Activated T-cell treated with anti-CD3 and anti-CD28 coated beads, Interleukin-2, amount 50 U/mL, for 4 hours (primary cell): ENCODE results near the gene NSD1. TPM values are rescaled to one million over a fixed set of nuclear protein-coding genes. Genes with fewer than 3 reads are reported as not detected.
"Not testable (repeated sequence)": the region's sequence is repeated elsewhere in the genome, so short reads cannot be mapped to it uniquely, and the experiment has no call there.

Experiments used
- ATAC-seq, 2 donors: fragments of 200-7000 bp; cut with Tn5 transposase; one replicate each; pipeline ENCODE4 v1.10.0; 2021
- DNase-seq: peaks from one replicate; pipeline ENCODE4 v3.0.0-alpha.2; 2020
- H3K27me3 Mint-ChIP-seq: one replicate; pipeline ENCODE4 v1.8.0; 2021; ENCODE audit warnings: low read depth, mixed read lengths
- H3K36me3 Mint-ChIP-seq: one replicate; pipeline ENCODE4 v1.8.0; 2022; ENCODE audit warnings: mixed read lengths; ENCODE audit not compliant: insufficient read depth
- H3K4me1 Mint-ChIP-seq: one replicate; pipeline ENCODE4 v1.8.0; 2021; ENCODE audit warnings: low read depth, mixed read lengths
- H3K4me3 Mint-ChIP-seq: one replicate; pipeline ENCODE4 v1.8.0; 2021; ENCODE audit warnings: mild to moderate bottlenecking, moderate library complexity, mixed read lengths
- H3K9me3 Mint-ChIP-seq: one replicate; pipeline ENCODE4 v1.8.0; 2021; ENCODE audit warnings: mixed read lengths
- total RNA-seq, 3 donors: library from RNA; stranded (reverse); gene quantifications; one replicate each; pipeline ENCODE4 v1.2.1, GENCODE V29; 2021

The NSD1 gene
- total RNA-seq, 3 donors from 2014 or later = 59.3 to 71.6 (median 67.6) TPM

GRCh38 chr5:177131352-177132135, 2.0 kb upstream of the NSD1 start:
- Mint-ChIP-seq H3K9me3 (no peaks in the 10 kb centered on the region), H3K36me3 (peaks cover 6% of the 10 kb centered on the region), H3K4me1 (peaks cover 46% of the 10 kb centered on the region), H3K27me3 (no peaks in the 10 kb centered on the region), H3K4me3 (peak overlapping the region; percentile 67)
- ATAC-seq (no peak), DNase-seq (no peak)

GRCh38 chr5:177132136-177133095, 1.2 kb upstream of the NSD1 start:
- peaks cover 11% of the 10 kb centered on the region for H3K36me3 Mint-ChIP-seq
- H3K27me3 Mint-ChIP-seq = no peaks in the 10 kb centered on the region
- ATAC-seq = peak; percentile 22 to 24
- H3K9me3 Mint-ChIP-seq = no peaks in the 10 kb centered on the region
- peak overlapping the region; percentile 50 for H3K4me3 Mint-ChIP-seq
- peaks cover 55% of the 10 kb centered on the region for H3K4me1 Mint-ChIP-seq
- DNase-seq = peak; percentile 20

GRCh38 chr5:177133853-177134696, 502 bp downstream of the NSD1 start:
- DNase-seq (peak; percentile 20), ATAC-seq (peak; percentile 32 to 37)
- H3K4me3 Mint-ChIP-seq = peak overlapping the region; percentile 87
- peaks cover 46% of the 10 kb centered on the region for H3K4me1 Mint-ChIP-seq
- no peaks in the 10 kb centered on the region for H3K27me3 Mint-ChIP-seq
- no peaks in the 10 kb centered on the region for H3K9me3 Mint-ChIP-seq
- peaks cover 11% of the 10 kb centered on the region for H3K36me3 Mint-ChIP-seq

- Mint-ChIP-seq H3K4me1 (peaks cover 42% of the 10 kb centered on the region), H3K4me3 (peak overlapping the region; percentile 87), H3K9me3 (no peaks in the 10 kb centered on the region), H3K36me3 (peaks cover 11% of the 10 kb centered on the region), H3K27me3 (no peaks in the 10 kb centered on the region)
- DNase-seq (no peak), ATAC-seq (no peak)
These were observed 1.2 kb downstream of the NSD1 start for GRCh38 chr5:177134697-177135225.

GRCh38 chr5:177140312-177140711, 6.7 kb downstream of the NSD1 start:
- H3K36me3 Mint-ChIP-seq = peaks cover 23% of the 10 kb centered on the region
- H3K9me3 Mint-ChIP-seq = no peaks in the 10 kb centered on the region
- H3K4me1 Mint-ChIP-seq = peaks cover 52% of the 10 kb centered on the region
- DNase-seq = no peak
- ATAC-seq = no peak
- H3K27me3 Mint-ChIP-seq = no peaks in the 10 kb centered on the region
- H3K4me3 Mint-ChIP-seq = no peak overlapping the region

- Mint-ChIP-seq H3K9me3 (no peaks in the 10 kb centered on the region), H3K36me3 (peaks cover 18% of the 10 kb centered on the region), H3K4me1 (peaks cover 42% of the 10 kb centered on the region), H3K27me3 (no peaks in the 10 kb centered on the region), H3K4me3 (no peak overlapping the region)
- ATAC-seq (no peak), DNase-seq (no peak)
These were observed 7.9 kb downstream of the NSD1 start for GRCh38 chr5:177141496-177141895.

GRCh38 chr5:177142098-177142611, 8.6 kb downstream of the NSD1 start:
- no peak for ATAC-seq
- DNase-seq = no peak
- Mint-ChIP-seq H3K36me3 (peaks cover 16% of the 10 kb centered on the region), H3K4me3 (no peak overlapping the region), H3K4me1 (peaks cover 36% of the 10 kb centered on the region), H3K27me3 (no peaks in the 10 kb centered on the region), H3K9me3 (no peaks in the 10 kb centered on the region)

- ATAC-seq (no peak), DNase-seq (no peak)
- Mint-ChIP-seq H3K27me3 (no peaks in the 10 kb centered on the region), H3K4me1 (peaks cover 31% of the 10 kb centered on the region), H3K4me3 (no peak overlapping the region), H3K9me3 (no peaks in the 10 kb centered on the region), H3K36me3 (peaks cover 18% of the 10 kb centered on the region)
These were observed 9.2 kb downstream of the NSD1 start for GRCh38 chr5:177142778-177143177.

- ATAC-seq (no peak), DNase-seq (no peak)
- H3K36me3 Mint-ChIP-seq = peaks cover 9% of the 10 kb centered on the region
- no peaks in the 10 kb centered on the region for H3K9me3 Mint-ChIP-seq
- no peak overlapping the region for H3K4me3 Mint-ChIP-seq
- H3K27me3 Mint-ChIP-seq = no peaks in the 10 kb centered on the region
- peaks cover 12% of the 10 kb centered on the region for H3K4me1 Mint-ChIP-seq
These were observed 13.5 kb downstream of the NSD1 start for GRCh38 chr5:177146891-177147638.

GRCh38 chr5:177150061-177150460, 16.5 kb downstream of the NSD1 start:
- H3K4me3 Mint-ChIP-seq, H3K36me3 Mint-ChIP-seq, ATAC-seq, H3K4me1 Mint-ChIP-seq, H3K27me3 Mint-ChIP-seq, H3K9me3 Mint-ChIP-seq, DNase-seq: not testable (repeated sequence)

- Mint-ChIP-seq H3K4me1 (peaks cover 7% of the 10 kb centered on the region), H3K27me3 (no peaks in the 10 kb centered on the region), H3K4me3 (no peak overlapping the region), H3K9me3 (no peaks in the 10 kb centered on the region), H3K36me3 (peaks cover 3% of the 10 kb centered on the region)
- DNase-seq (no peak), ATAC-seq (no peak)
These were observed 20.6 kb downstream of the NSD1 start for GRCh38 chr5:177154003-177154643.

GRCh38 chr5:177162379-177162778, 28.8 kb downstream of the NSD1 start:
- no peaks in the 10 kb centered on the region for H3K27me3 Mint-ChIP-seq
- DNase-seq (no peak), ATAC-seq (no peak)
- H3K4me1 Mint-ChIP-seq = peaks cover 6% of the 10 kb centered on the region
- peaks cover 2% of the 10 kb centered on the region for H3K36me3 Mint-ChIP-seq
- H3K9me3 Mint-ChIP-seq = no peaks in the 10 kb centered on the region
- no peak overlapping the region for H3K4me3 Mint-ChIP-seq

- H3K9me3 Mint-ChIP-seq = no peaks in the 10 kb centered on the region
- H3K36me3 Mint-ChIP-seq = peaks cover 2% of the 10 kb centered on the region
- H3K4me3 Mint-ChIP-seq = no peak overlapping the region
- no peaks in the 10 kb centered on the region for H3K27me3 Mint-ChIP-seq
- ATAC-seq (no peak), DNase-seq (no peak)
- peaks cover 2% of the 10 kb centered on the region for H3K4me1 Mint-ChIP-seq
These were observed 29.9 kb downstream of the NSD1 start for GRCh38 chr5:177163500-177163899.
